Measurements from ENCODE around the gene RNFT2. TPM values are rescaled to one million over a fixed set of nuclear protein-coding genes. Genes with fewer than 3 reads are reported as not detected.
A peak's percentile ranks its signal among the peaks of the same experiment; 100 is the strongest.

The RNFT2 gene
- total RNA-seq, 1 donor from 2014 or later = 6.4 TPM

DNA sequence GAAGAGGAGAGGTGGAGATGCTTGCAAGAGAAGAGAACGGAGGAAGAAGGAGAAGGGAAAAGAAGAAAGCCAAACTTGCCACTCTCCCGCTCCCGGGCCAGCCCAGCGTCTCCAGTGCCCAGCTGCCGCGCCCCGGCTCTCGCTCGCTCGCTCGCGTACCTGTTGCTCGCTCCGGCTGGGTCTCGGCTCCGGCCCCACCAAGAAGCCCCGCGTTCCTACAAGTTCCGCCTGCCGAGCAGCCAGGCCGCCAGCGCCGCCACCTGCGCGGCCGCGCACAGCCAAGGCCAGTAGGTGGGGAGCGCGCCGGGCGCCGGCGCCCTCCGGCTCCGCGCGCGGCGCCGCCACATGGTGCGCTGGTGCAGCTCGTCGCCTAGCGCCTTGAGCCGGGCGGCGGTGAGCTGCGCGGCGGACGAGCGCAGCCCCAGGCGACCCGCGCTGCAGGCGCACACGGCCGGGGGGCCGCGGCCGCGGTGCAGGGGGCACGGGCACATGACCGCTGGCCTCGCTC, 142.8 kb downstream of the RNFT2 start:
- peak overlapping the region; percentile 15 to 46 for H3K4me3 ChIP-seq
- TF ChIP-seq, protein P1, sequence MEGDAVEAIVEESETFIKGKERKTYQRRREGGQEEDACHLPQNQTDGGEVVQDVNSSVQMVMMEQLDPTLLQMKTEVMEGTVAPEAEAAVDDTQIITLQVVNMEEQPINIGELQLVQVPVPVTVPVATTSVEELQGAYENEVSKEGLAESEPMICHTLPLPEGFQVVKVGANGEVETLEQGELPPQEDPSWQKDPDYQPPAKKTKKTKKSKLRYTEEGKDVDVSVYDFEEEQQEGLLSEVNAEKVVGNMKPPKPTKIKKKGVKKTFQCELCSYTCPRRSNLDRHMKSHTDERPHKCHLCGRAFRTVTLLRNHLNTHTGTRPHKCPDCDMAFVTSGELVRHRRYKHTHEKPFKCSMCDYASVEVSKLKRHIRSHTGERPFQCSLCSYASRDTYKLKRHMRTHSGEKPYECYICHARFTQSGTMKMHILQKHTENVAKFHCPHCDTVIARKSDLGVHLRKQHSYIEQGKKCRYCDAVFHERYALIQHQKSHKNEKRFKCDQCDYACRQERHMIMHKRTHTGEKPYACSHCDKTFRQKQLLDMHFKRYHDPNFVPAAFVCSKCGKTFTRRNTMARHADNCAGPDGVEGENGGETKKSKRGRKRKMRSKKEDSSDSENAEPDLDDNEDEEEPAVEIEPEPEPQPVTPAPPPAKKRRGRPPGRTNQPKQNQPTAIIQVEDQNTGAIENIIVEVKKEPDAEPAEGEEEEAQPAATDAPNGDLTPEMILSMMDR (IDR thresholded peaks at IDR 0.05) = no peak
- TF ChIP-seq POLR2AphosphoS5 (IDR thresholded peaks at IDR 0.05; ENCODE audit: insufficient read depth in 1 of 2, low read depth in 1 of 2) = no peak
- no peak for TF ChIP-seq POLR2A (IDR thresholded peaks at IDR 0.05)
- H3K27me3 ChIP-seq = peaks cover 11% of the 10 kb centered on the region
- peaks cover 37% of the 10 kb centered on the region for H3K4me1 ChIP-seq
- DNase-seq (ENCODE audit: extremely low spot score in 2 of 2) = no peak
- H3K27ac ChIP-seq = no peak overlapping the region
- no peaks in the 10 kb centered on the region for H3K9me3 ChIP-seq
- no peaks in the 10 kb centered on the region for H3K36me3 ChIP-seq
- intact Hi-C loops (cut with DNase I) = no loop called here

- Histone ChIP-seq H3K36me3 (no peaks in the 10 kb centered on the region), H3K4me3 (peak within 1 kb of the TSS; percentile 15 to 46), H3K4me1 (peaks cover 37% of the 10 kb centered on the region), H3K9me3 (no peaks in the 10 kb centered on the region), H3K27me3 (peaks cover 11% of the 10 kb centered on the region), H3K27ac (no peak within 1 kb of the TSS)
- TF ChIP-seq POLR2AphosphoS5 (IDR thresholded peaks at IDR 0.05; ENCODE audit: insufficient read depth in 1 of 2, low read depth in 1 of 2) (no peak), POLR2A (IDR thresholded peaks at IDR 0.05) (no peak)
- TF ChIP-seq, protein P1 (IDR thresholded peaks at IDR 0.05) = no peak
- DNase-seq (ENCODE audit: extremely low spot score in 2 of 2) = no peak
- intact Hi-C loops (cut with DNase I) = no loop called here
These were observed 143.3 kb downstream of the RNFT2 start, which contains the start of gene HRK for GRCh38 chr12:116881325-116881876. TSS of gene HRK (minus strand) at chr12:116881441. CDS start at chr12:116881307, 134 bp downstream.

DNA sequence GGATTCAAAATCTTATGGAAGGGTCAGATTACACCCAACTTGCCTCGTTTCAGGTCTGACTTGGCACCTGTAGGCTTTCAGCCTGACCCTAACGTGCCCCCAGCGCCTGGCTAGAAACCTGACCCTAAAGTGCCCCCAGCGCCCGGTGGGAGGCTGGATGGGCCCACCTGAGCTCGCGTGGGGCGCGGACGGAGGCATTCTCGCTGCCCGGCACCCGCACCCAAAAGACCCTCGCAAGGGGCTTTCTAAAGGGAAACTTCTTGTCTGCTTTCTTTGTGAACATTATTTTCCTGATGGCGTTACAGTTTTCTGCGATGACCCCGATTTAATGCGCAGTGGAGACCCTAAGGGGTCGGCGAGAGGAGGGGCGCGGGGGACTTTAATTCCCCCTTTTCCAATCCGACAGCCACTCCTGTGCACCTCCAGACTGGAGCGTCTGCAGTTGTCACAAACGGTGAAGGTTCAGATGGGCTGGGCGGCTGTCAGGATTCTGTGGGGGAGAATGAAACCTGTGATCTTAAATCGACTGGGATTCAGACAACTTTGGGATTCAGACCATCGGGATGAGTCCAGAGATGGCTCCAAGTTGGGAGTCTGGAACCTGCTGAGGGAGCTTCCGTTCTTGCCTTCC, 143.9 kb downstream of the RNFT2 start:
- H3K27ac ChIP-seq = no peak overlapping the region
- TF ChIP-seq POLR2AphosphoS5 (IDR thresholded peaks at IDR 0.05; ENCODE audit: insufficient read depth in 1 of 2, low read depth in 1 of 2) (no peak), POLR2A (IDR thresholded peaks at IDR 0.05) (no peak)
- TF ChIP-seq, protein P1 (IDR thresholded peaks at IDR 0.05) = no peak
- intact Hi-C loops (cut with DNase I) = no loop called here
- peaks cover 37% of the 10 kb centered on the region for H3K4me1 ChIP-seq
- DNase-seq (ENCODE audit: extremely low spot score in 2 of 2) = no peak
- H3K27me3 ChIP-seq = peaks cover 11% of the 10 kb centered on the region
- peak overlapping the region in 1 of 2 donors; percentile 46 for H3K4me3 ChIP-seq
- H3K9me3 ChIP-seq = no peaks in the 10 kb centered on the region
- no peaks in the 10 kb centered on the region for H3K36me3 ChIP-seq

DNA sequence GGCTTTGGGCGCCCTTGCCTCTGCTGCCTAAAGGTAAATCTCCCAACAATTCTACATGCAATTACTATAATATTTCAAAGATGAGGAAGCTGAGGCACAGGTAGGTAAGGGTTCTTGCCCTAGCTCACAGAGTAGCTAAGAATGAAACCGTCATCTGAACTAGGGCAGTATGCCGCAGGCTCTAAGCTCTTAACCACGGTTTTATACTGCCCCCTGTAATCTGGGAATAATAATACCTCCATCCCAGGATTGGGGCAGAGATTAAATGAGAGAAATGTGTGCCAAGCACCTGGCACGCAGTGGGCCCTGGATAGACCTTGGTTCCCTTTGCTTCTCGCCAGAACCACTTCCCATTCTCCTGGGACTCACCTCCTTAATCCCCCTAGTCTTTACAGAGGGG, 144.6 kb downstream of the RNFT2 start:
- Histone ChIP-seq H3K4me1 (peaks cover 37% of the 10 kb centered on the region), H3K27me3 (peaks cover 11% of the 10 kb centered on the region), H3K4me3 (no peak overlapping the region), H3K36me3 (no peaks in the 10 kb centered on the region), H3K27ac (no peak overlapping the region), H3K9me3 (no peaks in the 10 kb centered on the region)
- no peak for DNase-seq (ENCODE audit: extremely low spot score in 2 of 2)
- intact Hi-C loops (cut with DNase I) = no loop called here
- TF ChIP-seq POLR2AphosphoS5 (IDR thresholded peaks at IDR 0.05; ENCODE audit: insufficient read depth in 1 of 2, low read depth in 1 of 2) (no peak), POLR2A (IDR thresholded peaks at IDR 0.05) (no peak)
- TF ChIP-seq, protein P1 (IDR thresholded peaks at IDR 0.05) = no peak

GRCh38 chr12:116884871-116885270, 146.8 kb downstream of the RNFT2 start:
- intact Hi-C loops (cut with DNase I) = no loop called here

More at GRCh38 chr12:116884871-116885270, 146.8 kb downstream of the RNFT2 start:
- no peak for DNase-seq (ENCODE audit: extremely low spot score in 2 of 2)
- H3K27me3 ChIP-seq = peaks cover 5% of the 10 kb centered on the region
- no peaks in the 10 kb centered on the region for H3K36me3 ChIP-seq
- TF ChIP-seq POLR2A (IDR thresholded peaks at IDR 0.05) (no peak), POLR2AphosphoS5 (IDR thresholded peaks at IDR 0.05; ENCODE audit: insufficient read depth in 1 of 2, low read depth in 1 of 2) (no peak)
- TF ChIP-seq, protein P1 (IDR thresholded peaks at IDR 0.05) = no peak
- no peak overlapping the region for H3K27ac ChIP-seq
- H3K9me3 ChIP-seq = no peaks in the 10 kb centered on the region
- H3K4me1 ChIP-seq = peaks cover 20% of the 10 kb centered on the region
- no peak overlapping the region for H3K4me3 ChIP-seq
